ENCODE results near the gene C8A. TPM values are rescaled to one million over a fixed set of nuclear protein-coding genes. Genes with fewer than 3 reads are reported as not detected.
A peak's percentile ranks its signal among the peaks of the same experiment; 100 is the strongest.

The C8A gene
- total and polyA plus RNA-seq, 4 donors, result 144 to 669 (median 275) TPM

GRCh38 chr1:56816909-56817308 is 37.7 kb upstream of the C8A start:
- Histone ChIP-seq H3K36me3 (ENCODE audit: control insufficient read depth in 4 of 4, insufficient read depth in 3 of 4, low read depth in 1 of 4, low read length in 3 of 4) (no peaks in the 10 kb centered on the region), H3K9ac (ENCODE audit: low read depth in 1 of 2, low read length in 2 of 2) (peak overlapping the region; percentile 67 to 73), H3K27me3 (ENCODE audit: control insufficient read depth in 4 of 4, insufficient read depth in 4 of 4, low read length in 3 of 4) (no peaks in the 10 kb centered on the region), H3K4me1 (ENCODE audit: control insufficient read depth in 4 of 4, insufficient read depth in 4 of 4, low read length in 3 of 4) (peaks cover 0 to 69% (median 21%) of the 10 kb centered on the region in 4 donors), H3K4me3 (ENCODE audit: low read depth in 1 of 3, low read length in 3 of 3) (peak overlapping the region; percentile 10 to 47 (median 41)), H3K27ac (ENCODE audit: low read depth in 1 of 2, low read length in 2 of 2) (peak overlapping the region; percentile 93 to 98), H3K9me3 (ENCODE audit: control insufficient read depth in 4 of 4, low read length in 3 of 4) (no peaks in the 10 kb centered on the region)
- DNase-seq (ENCODE audit: low spot score), result no peak
- WGBS, result 34% methylated on average over 4 of the region's 4 CpGs
- TF ChIP-seq FOXA2 (IDR thresholded peaks at IDR 0.05) (peak; percentile 18), GABPA (IDR thresholded peaks at IDR 0.05 in 1 of 2, conservative IDR thresholded peaks at IDR 0.05 in 1 of 2) (no peak), MAX (IDR thresholded peaks at IDR 0.05) (peak; percentile 54), JUND (IDR thresholded peaks at IDR 0.05) (peak in 1 of 2 donors; percentile 61), YY1 (IDR thresholded peaks at IDR 0.05) (peak; percentile 96), SP1 (IDR thresholded peaks at IDR 0.05) (peak; percentile 28), FOXA1 (IDR thresholded peaks at IDR 0.05) (no peak), TAF1 (conservative IDR thresholded peaks at IDR 0.05) (no peak), ZBTB33 (IDR thresholded peaks at IDR 0.05) (peak; percentile 18), CTCF (IDR thresholded peaks at IDR 0.05; ENCODE audit: low read depth, low read length, missing input control) (no peak), RXRA (IDR thresholded peaks at IDR 0.05) (peak in 1 of 2 donors; percentile 63), HNF4A (conservative IDR thresholded peaks at IDR 0.05) (peak; percentile 34 to 82), HNF4G (IDR thresholded peaks at IDR 0.05) (no peak), REST (IDR thresholded peaks at IDR 0.05) (peak; percentile 54), ATF3 (IDR thresholded peaks at IDR 0.05) (peak; percentile 66), NR2F2 (IDR thresholded peaks at IDR 0.05) (no peak), EGR1 (IDR thresholded peaks at IDR 0.05; ENCODE audit: low read depth in 2 of 2) (no peak), RAD21 (IDR thresholded peaks at IDR 0.05) (peak in 1 of 2 donors; percentile 21)
